ENCODE results near the gene DDX11. TPM values are rescaled to one million over a fixed set of nuclear protein-coding genes. Genes with fewer than 3 reads are reported as not detected.
"Not testable (repeated sequence)": the region's sequence is repeated elsewhere in the genome, so short reads cannot be mapped to it uniquely, and the experiment has no call there.

Gene DDX11
- total and polyA plus RNA-seq, 9 donors = 4.2 to 41.4 (median 15.3) TPM

DNA sequence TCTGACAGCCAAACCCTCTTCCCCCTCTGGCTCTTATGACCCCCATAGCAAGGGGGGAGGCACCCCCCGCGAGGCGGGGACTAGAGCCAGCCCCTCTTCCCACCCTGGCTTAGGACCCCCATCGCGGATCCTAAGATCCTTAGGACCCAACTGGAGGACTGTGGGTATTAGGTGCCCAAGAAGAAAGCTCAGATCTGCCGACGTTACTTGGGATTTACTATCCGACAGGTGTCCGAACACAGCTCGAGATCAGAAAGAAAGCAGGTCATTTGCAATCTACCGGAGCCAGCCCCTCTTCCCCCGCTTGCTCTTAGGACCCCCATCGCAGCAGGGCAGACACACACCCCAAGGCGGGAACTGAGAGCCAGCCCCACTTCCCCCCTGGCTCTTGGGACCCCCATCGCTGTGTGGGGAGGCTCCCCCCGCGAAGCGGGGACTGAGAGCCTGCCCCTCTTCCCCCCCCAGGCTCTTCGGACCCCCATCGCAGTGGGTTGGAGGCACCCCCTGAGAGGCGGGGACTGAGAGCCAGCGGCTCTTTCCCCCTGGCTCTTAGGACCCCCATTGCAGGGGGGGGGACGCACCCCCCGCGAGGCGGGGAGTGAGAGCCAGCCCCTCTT, 46.8 kb downstream of the DDX11 start:
- intact Hi-C loops (cut with DNase I) = no loop called here
- TF ChIP-seq POLR2A (IDR thresholded peaks at IDR 0.05) (no peak), EP300 (IDR thresholded peaks at IDR 0.05) (no peak)
- TF ChIP-seq, protein P1, sequence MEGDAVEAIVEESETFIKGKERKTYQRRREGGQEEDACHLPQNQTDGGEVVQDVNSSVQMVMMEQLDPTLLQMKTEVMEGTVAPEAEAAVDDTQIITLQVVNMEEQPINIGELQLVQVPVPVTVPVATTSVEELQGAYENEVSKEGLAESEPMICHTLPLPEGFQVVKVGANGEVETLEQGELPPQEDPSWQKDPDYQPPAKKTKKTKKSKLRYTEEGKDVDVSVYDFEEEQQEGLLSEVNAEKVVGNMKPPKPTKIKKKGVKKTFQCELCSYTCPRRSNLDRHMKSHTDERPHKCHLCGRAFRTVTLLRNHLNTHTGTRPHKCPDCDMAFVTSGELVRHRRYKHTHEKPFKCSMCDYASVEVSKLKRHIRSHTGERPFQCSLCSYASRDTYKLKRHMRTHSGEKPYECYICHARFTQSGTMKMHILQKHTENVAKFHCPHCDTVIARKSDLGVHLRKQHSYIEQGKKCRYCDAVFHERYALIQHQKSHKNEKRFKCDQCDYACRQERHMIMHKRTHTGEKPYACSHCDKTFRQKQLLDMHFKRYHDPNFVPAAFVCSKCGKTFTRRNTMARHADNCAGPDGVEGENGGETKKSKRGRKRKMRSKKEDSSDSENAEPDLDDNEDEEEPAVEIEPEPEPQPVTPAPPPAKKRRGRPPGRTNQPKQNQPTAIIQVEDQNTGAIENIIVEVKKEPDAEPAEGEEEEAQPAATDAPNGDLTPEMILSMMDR (IDR thresholded peaks at IDR 0.05) = no peak
- Histone ChIP-seq H3K27ac (no peak overlapping the region), H3K4me1 (ENCODE audit: insufficient read depth) (peaks cover 2% of the 10 kb centered on the region), H3K4me3 (no peak overlapping the region), H3K9me3 (no peaks in the 10 kb centered on the region), H3K36me3 (no peaks in the 10 kb centered on the region), H3K27me3 (no peaks in the 10 kb centered on the region)
- WGBS, 3 donors = 12 to 93% (median 73%) methylated on average over 13 to 20 of the region's 26 CpGs
- no peak for DNase-seq

DNA sequence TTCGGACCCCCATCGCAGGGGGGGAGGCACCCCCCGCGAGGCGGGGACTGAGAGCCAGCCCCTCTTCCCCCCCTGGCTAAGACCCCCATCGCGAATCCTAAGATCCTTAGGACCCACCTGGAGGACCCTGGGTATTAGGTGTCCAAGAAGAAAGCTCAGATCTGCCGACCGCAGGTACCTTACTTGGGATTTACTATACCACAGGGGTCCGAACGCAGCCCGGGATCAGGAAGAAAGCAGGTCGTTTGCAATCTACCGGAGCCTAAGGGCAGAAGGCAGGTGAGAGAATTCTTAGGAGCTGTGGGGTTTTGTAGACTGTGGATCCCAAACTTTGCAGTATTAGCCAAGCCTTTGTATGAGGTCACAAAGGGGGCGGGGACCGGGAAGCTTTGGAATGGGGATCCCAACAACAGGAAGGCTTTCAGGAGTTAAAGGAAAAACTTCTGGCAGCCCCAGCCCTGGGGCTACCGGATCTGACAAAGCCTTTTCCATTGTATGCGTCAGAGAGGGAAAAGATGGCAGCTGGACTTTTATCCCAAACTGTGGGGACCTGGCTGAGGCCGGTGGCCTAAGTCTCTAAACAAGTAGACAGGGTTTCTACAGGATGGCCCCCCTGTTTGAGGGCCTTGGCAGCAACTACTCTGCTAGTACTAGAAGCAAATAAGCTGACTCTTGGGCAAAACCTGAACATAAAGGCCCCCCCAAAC, 47.5 kb downstream of the DDX11 start:
- H3K9me3 ChIP-seq; H3K4me3 ChIP-seq; H3K36me3 ChIP-seq; H3K27me3 ChIP-seq; intact Hi-C loops (cut with DNase I); H3K4me1 ChIP-seq (ENCODE audit: insufficient read depth); H3K27ac ChIP-seq: not testable (repeated sequence)
- WGBS, 3 donors = 57 to 64% (median 58%) methylated on average over 11 to 19 of the region's 19 CpGs
- peak in 1 of 5 donors; percentile 40 for DNase-seq

DNA sequence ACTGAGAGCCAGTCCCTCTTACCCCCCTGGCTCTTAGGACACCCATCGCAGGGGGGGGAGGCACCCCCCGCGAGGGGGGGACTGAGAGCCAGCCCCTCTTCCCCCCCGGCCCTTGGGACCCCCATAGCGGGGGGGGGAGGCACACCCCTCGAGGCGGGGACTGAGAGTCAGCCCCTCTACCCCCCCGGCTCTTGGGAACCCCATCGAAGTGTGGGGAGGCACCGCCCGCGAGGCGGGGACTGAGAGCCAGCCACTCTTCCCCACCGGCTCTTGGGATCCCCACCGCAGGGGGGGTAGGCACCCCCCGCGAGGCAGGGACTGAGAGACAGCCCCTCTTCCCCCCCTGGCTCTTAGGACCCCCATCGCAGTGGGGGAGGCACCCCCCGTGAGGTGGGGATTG, 48.8 kb downstream of the DDX11 start:
- Histone ChIP-seq H3K4me3 (no peak overlapping the region), H3K9me3 (no peaks in the 10 kb centered on the region), H3K4me1 (ENCODE audit: insufficient read depth) (peaks cover 2% of the 10 kb centered on the region), H3K36me3 (no peaks in the 10 kb centered on the region), H3K27me3 (no peaks in the 10 kb centered on the region), H3K27ac (no peak overlapping the region)
- WGBS, 3 donors = 78 to 80% methylated on average over 8 to 16 of the region's 19 CpGs; no CpG with 5 or more reads in 1 of the 3 donors
- TF ChIP-seq EP300 (IDR thresholded peaks at IDR 0.05) = no peak
- TF ChIP-seq, protein P1 (IDR thresholded peaks at IDR 0.05) = no peak
- no peak for TF ChIP-seq POLR2A (IDR thresholded peaks at IDR 0.05)
- intact Hi-C loops (cut with DNase I) = no loop called here
- DNase-seq = no peak

DNA sequence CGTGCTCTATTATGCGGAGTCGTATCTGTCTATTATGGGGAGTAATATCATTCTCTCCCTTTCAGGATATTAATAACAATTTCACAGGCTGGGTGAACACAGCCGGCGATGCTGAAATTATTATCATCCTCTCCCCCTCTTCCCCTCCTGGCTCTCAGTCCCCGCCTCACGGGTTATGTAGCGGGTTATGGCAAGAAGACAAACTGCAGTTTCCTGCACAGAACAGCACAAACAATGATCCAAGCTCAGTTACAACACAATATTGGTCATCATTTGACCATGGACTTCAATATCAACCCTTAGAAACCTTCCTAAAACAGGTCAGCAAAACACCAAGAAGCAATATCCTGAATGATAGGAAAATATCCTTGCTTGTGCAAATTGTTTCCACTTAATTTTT, 50.5 kb downstream of the DDX11 start:
- WGBS, 3 donors = 3 to 19% (median 17%) methylated on average over 8 of the region's 8 CpGs
- intact Hi-C loops (cut with DNase I); H3K4me3 ChIP-seq; H3K9me3 ChIP-seq; H3K36me3 ChIP-seq; H3K27ac ChIP-seq; H3K27me3 ChIP-seq; DNase-seq; H3K4me1 ChIP-seq (ENCODE audit: insufficient read depth): not testable (repeated sequence)

DNA sequence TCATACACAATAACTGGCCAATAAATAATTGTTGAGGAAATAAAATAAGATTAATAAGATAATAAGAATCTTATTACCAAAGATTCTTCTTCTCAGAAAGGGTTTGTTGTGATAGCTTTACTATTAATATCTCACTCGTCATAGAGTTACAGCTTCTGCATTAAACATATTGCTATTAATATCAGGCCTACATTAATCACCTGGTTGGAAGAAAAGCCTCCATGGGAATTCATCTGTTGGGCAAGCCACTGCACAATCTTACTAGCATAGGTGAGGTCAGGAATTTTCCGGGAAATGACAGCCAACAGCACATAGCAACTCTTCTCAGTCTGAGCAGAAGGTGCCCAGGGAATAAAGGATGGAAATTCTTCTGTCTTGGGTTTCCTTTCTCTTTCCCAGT, 51.5 kb downstream of the DDX11 start:
- H3K4me1 ChIP-seq (ENCODE audit: insufficient read depth); H3K27me3 ChIP-seq; H3K27ac ChIP-seq; H3K36me3 ChIP-seq; intact Hi-C loops (cut with DNase I); H3K4me3 ChIP-seq; H3K9me3 ChIP-seq; DNase-seq: not testable (repeated sequence)
- 90 to 94% (median 91%) methylated on average over 2 of the region's 2 CpGs for WGBS, 3 donors

DNA sequence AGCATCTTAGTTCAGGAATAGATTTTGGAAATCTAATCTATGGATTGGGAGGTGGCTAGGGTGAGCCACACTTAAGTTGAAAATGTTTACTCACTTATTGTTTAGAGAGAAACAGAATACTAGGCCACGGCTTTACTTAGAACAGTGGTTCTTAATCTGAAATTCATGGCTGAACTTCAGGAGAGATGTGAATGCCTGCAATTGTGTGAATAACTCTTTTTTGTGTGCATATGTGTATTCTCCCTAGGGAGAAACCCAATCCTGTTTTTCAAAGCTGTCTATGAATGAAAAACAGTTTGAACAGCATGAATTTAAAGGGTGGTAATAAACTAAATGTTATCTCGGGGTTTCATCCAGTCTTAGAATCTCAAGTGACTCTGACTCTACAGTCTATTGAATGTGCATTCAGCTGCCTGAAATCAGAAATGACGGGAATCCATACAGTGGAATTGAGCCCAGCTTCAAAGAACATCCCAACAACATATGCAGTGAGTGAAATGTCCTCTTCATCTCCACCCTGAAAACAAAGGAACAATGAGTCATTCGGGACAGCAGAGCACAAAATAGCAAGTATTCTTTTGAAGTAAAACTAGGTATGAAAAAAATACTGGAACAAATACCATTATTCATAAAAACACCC, 53.7 kb downstream of the DDX11 start:
- H3K36me3 ChIP-seq; H3K4me1 ChIP-seq (ENCODE audit: insufficient read depth); H3K27ac ChIP-seq; H3K27me3 ChIP-seq; DNase-seq; H3K4me3 ChIP-seq; H3K9me3 ChIP-seq; intact Hi-C loops (cut with DNase I): not testable (repeated sequence)
- WGBS, 3 donors = 76 to 86% (median 86%) methylated on average over 2 of the region's 4 CpGs

DNA sequence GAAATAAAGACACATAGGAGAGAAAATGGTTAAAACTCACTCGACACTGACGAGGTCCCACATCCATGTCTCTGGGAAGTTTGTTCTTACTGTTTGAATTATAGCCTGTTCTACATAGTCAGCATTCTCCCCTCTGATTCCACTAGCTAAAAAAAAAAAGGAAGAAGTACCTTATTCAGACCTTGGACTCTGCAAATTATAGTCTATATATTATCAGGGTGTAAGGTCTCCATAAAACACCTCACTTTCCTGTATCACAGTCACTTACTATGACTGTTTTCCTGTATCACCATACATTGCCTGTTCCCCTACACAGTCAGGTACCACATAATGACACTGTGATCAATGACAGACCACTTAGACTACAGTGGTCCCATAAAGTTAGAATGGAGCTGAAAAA, 62.9 kb downstream of the DDX11 start:
- DNase-seq; H3K27me3 ChIP-seq; H3K36me3 ChIP-seq; H3K9me3 ChIP-seq; intact Hi-C loops (cut with DNase I); H3K4me3 ChIP-seq; H3K4me1 ChIP-seq (ENCODE audit: insufficient read depth); H3K27ac ChIP-seq: not testable (repeated sequence)
- WGBS, 3 donors = 54 to 77% (median 74%) methylated on average over 2 of the region's 2 CpGs

DNA sequence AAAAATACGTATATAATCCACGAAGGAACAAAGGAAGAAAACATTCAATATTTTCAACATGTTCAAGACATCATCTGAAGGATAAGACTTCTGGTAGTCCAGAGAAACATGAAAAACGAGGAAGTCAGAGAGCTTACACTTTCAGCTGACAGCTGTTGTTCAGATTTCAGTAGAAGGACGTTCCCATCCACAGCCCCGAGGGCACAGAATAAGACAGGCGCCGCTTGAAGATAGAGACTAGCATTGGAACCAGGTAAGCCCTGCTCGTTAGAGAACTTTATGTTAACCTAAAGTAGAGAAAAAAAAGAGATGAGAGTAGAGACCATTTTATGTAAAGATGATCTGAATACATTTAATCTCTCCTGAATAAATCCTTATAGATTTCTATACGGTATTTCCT, 71.1 kb downstream of the DDX11 start:
- 46 to 50% (median 47%) methylated on average over 9 of the region's 9 CpGs for WGBS, 3 donors

DNA sequence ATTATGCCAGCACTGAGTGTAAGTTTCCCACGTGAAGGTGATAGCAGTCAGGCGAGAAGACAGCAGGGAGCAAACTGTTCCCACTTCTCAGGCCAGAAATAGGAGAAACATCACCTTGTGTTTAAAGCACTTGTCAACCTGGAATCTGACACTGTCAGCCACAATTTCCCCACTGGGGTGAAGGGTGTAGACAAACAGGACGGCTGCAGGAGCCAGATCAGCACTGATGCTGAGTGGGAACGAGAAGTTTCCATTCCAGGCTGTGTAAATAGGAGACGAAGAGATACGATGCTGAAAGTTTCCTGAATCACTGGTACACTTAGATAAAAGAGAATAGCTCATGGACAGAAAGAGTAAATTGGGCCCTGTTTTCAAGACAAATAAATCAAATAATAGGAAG, 71.6 kb downstream of the DDX11 start:
- 9 to 28% (median 16%) methylated on average over 4 to 6 of the region's 6 CpGs for WGBS, 3 donors
- DNase-seq; H3K9me3 ChIP-seq; intact Hi-C loops (cut with DNase I); H3K36me3 ChIP-seq; H3K4me3 ChIP-seq; H3K27ac ChIP-seq; H3K4me1 ChIP-seq (ENCODE audit: insufficient read depth); H3K27me3 ChIP-seq: not testable (repeated sequence)

More for the DNA sequence above, 71.1 kb downstream of the DDX11 start:
- H3K4me3 ChIP-seq; H3K9me3 ChIP-seq; intact Hi-C loops (cut with DNase I); H3K36me3 ChIP-seq; DNase-seq; H3K4me1 ChIP-seq (ENCODE audit: insufficient read depth); H3K27ac ChIP-seq; H3K27me3 ChIP-seq: not testable (repeated sequence)

All from ovary (tissue), 9 donors.